Esophagus muscularis mucosa (tissue), 4 donors: ENCODE measurements around the gene BMI1. TPM values are rescaled to one million over a fixed set of nuclear protein-coding genes. Genes with fewer than 3 reads are reported as not detected.

Experiments
- DNase-seq: peaks from one replicate; pipeline ENCODE4 v3.0.0-alpha.2; 2017; ENCODE audit errors: extremely low spot score
- H3K27ac ChIP-seq, 4 donors: fragments of 200-600 bp; sonication (generic); replicated peaks in 1 of 4; 1 replicate in 3 of 4; 2 replicates in 1 of 4; pipeline ENCODE4 v1.5.1; 2016 to 2019; ENCODE audit warnings: mild to moderate bottlenecking in 1 of 4
- H3K27me3 ChIP-seq, 4 donors: fragments of 200-600 bp; sonication (generic); one replicate each; pipeline versions ENCODE4 v1.5.1 to v1.6.0; 2016 to 2019
- H3K36me3 ChIP-seq, 4 donors: fragments of 200-600 bp; sonication (generic); one replicate each; pipeline ENCODE4 v1.5.1; 2016 to 2019
- H3K4me1 ChIP-seq, 4 donors: fragments of 200-600 bp; sonication (generic); one replicate each; pipeline ENCODE4 v1.5.1; 2016 to 2019
- H3K4me3 ChIP-seq, 4 donors: fragments of 200-600 bp; sonication (generic); 1 replicate in 2 of 4; 2 replicates in 2 of 4; pipeline ENCODE4 v1.5.1; 2016 to 2019; ENCODE audit warnings: mild to moderate bottlenecking in 4 of 4, moderate library complexity in 1 of 4
- H3K9me3 ChIP-seq, 4 donors: fragments of 200-600 bp; sonication (generic); 1 replicate in 3 of 4; 2 replicates in 1 of 4; pipeline ENCODE4 v1.5.1; 2016 to 2019
- EP300 ChIP-seq: sonication (generic); formaldehyde crosslinking; IDR thresholded peaks from one replicate; pipeline ENCODE4 v1.6.1; 2017; ENCODE audit warnings: antibody characterized with exemption
- POLR2A ChIP-seq: fragments of 450-650 bp; IDR thresholded peaks from one replicate; pipeline ENCODE4 v1.6.1; 2017; ENCODE audit warnings: antibody characterized with exemption, moderate library complexity, mild to moderate bottlenecking, low read depth
- POLR2AphosphoS5 ChIP-seq, 2 donors: sonication (generic); formaldehyde crosslinking; IDR thresholded peaks; one replicate each; pipeline ENCODE4 v1.6.1; 2017; ENCODE audit warnings: antibody characterized with exemption in 2 of 2
- WGBS: methylation state at CpG from one replicate; pipeline ENCODE4 v1.1.5; 2018; 5-methylcytosine and 5-hydroxymethylcytosine counted together
- intact Hi-C: fragments of 100-400 bp; cut with DNase I; formaldehyde crosslinking; loops from one replicate; pipeline ENCODE4 v1.15.1; 2023
- total RNA-seq, 4 donors: library from RNA; depleted of rRNA; stranded (reverse); fragments of >200 nt; gene quantifications; one replicate each; pipeline versions ENCODE4 v1.1.0 to v1.2.1, GENCODE V29; 2016
- TF ChIP-seq, protein P1 (sequence below), 3 experiments: fragments of 200-600 bp in 2 of 3; fragments of 450-650 bp in 1 of 3; sonication (generic) in 2 of 3; IDR thresholded peaks; one replicate each; pipeline ENCODE4 v1.5.1; 2017 to 2019; ENCODE audit warnings: antibody characterized with exemption in 3 of 3, mild to moderate bottlenecking in 2 of 3, moderate library complexity in 1 of 3

BMI1 gene
- total RNA-seq, 4 donors from 2014 or later = 74.4 to 106 (median 89.4) TPM

GRCh38 chr10:22366771-22367170 is 45.9 kb downstream of the BMI1 start:
- intact Hi-C loops = no loop called here
- no peaks in the 10 kb centered on the region for H3K4me1 ChIP-seq
- TF ChIP-seq, protein P1, sequence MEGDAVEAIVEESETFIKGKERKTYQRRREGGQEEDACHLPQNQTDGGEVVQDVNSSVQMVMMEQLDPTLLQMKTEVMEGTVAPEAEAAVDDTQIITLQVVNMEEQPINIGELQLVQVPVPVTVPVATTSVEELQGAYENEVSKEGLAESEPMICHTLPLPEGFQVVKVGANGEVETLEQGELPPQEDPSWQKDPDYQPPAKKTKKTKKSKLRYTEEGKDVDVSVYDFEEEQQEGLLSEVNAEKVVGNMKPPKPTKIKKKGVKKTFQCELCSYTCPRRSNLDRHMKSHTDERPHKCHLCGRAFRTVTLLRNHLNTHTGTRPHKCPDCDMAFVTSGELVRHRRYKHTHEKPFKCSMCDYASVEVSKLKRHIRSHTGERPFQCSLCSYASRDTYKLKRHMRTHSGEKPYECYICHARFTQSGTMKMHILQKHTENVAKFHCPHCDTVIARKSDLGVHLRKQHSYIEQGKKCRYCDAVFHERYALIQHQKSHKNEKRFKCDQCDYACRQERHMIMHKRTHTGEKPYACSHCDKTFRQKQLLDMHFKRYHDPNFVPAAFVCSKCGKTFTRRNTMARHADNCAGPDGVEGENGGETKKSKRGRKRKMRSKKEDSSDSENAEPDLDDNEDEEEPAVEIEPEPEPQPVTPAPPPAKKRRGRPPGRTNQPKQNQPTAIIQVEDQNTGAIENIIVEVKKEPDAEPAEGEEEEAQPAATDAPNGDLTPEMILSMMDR (IDR thresholded peaks at IDR 0.05) = no peak
- TF ChIP-seq POLR2A = no peak
- H3K4me3 ChIP-seq = no peak overlapping the region
- no peak overlapping the region for H3K27ac ChIP-seq
- no peaks in the 10 kb centered on the region for H3K9me3 ChIP-seq
- WGBS = 62% methylated on average over 2 of the region's 2 CpGs
- H3K27me3 ChIP-seq = peaks cover 0 to 12% (median 0%) of the 10 kb centered on the region in 4 donors
- no peak for DNase-seq
- H3K36me3 ChIP-seq = no peaks in the 10 kb centered on the region

DNA sequence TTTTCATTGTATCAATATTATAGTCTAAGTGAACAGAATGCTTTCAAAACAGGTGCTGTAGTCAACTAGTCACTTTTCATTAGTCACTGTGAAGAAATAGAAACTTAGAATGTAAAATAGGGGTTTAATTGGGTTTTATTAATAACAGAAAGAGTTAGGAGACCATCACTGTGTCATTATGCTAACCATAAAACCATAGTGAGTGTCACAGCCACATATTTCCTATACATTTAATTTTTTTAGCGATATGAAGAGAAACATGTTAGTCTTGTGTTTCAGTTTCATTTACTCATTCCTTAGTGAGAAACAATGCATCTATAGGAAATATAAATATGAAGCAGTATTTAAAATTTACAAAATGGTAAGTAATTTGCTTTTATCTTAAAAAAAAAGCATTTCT is 46.6 kb downstream of the BMI1 start:
- Histone ChIP-seq H3K27me3 (peaks cover 0 to 15% (median 0%) of the 10 kb centered on the region in 4 donors), H3K36me3 (no peaks in the 10 kb centered on the region), H3K27ac (no peak overlapping the region), H3K9me3 (no peaks in the 10 kb centered on the region), H3K4me3 (no peak overlapping the region), H3K4me1 (no peaks in the 10 kb centered on the region)
- no peak for DNase-seq
- intact Hi-C loops = no loop called here
- WGBS = 85% methylated on average over 1 of the region's 1 CpG
- TF ChIP-seq POLR2AphosphoS5 (IDR thresholded peaks at IDR 0.05) (no peak), EP300 (no peak), POLR2A (no peak)
- TF ChIP-seq, protein P1 (IDR thresholded peaks at IDR 0.05) = no peak

- 90% methylated on average over 4 of the region's 4 CpGs for WGBS
Observed at GRCh38 chr10:22368402-22368801, 47.5 kb downstream of the BMI1 start.

GRCh38 chr10:22368981-22369380 is 48.1 kb downstream of the BMI1 start:
- no peaks in the 10 kb centered on the region for H3K9me3 ChIP-seq
- TF ChIP-seq POLR2A (no peak), POLR2AphosphoS5 (IDR thresholded peaks at IDR 0.05) (no peak), EP300 (no peak)
- TF ChIP-seq, protein P1 (IDR thresholded peaks at IDR 0.05) = no peak
- H3K36me3 ChIP-seq = no peaks in the 10 kb centered on the region
- H3K4me3 ChIP-seq = no peak overlapping the region
- DNase-seq = no peak
- WGBS = 50% methylated on average over 2 of the region's 2 CpGs
- no peaks in the 10 kb centered on the region for H3K4me1 ChIP-seq
- intact Hi-C loops = no loop called here
- H3K27ac ChIP-seq = no peak overlapping the region
- peaks cover 0 to 13% (median 0%) of the 10 kb centered on the region in 4 donors for H3K27me3 ChIP-seq

More at GRCh38 chr10:22368402-22368801, 47.5 kb downstream of the BMI1 start:
- Histone ChIP-seq H3K9me3 (no peaks in the 10 kb centered on the region), H3K36me3 (no peaks in the 10 kb centered on the region), H3K4me3 (no peak overlapping the region), H3K27me3 (peaks cover 0 to 13% (median 0%) of the 10 kb centered on the region in 4 donors), H3K4me1 (no peaks in the 10 kb centered on the region), H3K27ac (no peak overlapping the region)
- DNase-seq = no peak
- intact Hi-C loops = no loop called here
- TF ChIP-seq, protein P1 (IDR thresholded peaks at IDR 0.05) = no peak
- no peak for TF ChIP-seq POLR2AphosphoS5 (IDR thresholded peaks at IDR 0.05)
- no peak for TF ChIP-seq EP300
- TF ChIP-seq POLR2A = no peak

- DNase-seq = no peak
- H3K36me3 ChIP-seq = no peaks in the 10 kb centered on the region
- H3K27me3 ChIP-seq = peaks cover 0 to 13% (median 0%) of the 10 kb centered on the region in 4 donors
- H3K4me1 ChIP-seq = no peaks in the 10 kb centered on the region
- H3K4me3 ChIP-seq = no peak overlapping the region
- intact Hi-C loops = no loop called here
- H3K27ac ChIP-seq = no peak overlapping the region
- WGBS = 80% methylated on average over 5 of the region's 5 CpGs
- H3K9me3 ChIP-seq = no peaks in the 10 kb centered on the region
- TF ChIP-seq POLR2AphosphoS5 (IDR thresholded peaks at IDR 0.05) = no peak
- TF ChIP-seq EP300 = no peak
- no peak for TF ChIP-seq POLR2A
- TF ChIP-seq, protein P1 (IDR thresholded peaks at IDR 0.05) = no peak
Observed at GRCh38 chr10:22369434-22370072, 48.7 kb downstream of the BMI1 start.
